HepG2 (cell line): ENCODE results near the gene TUBB4B. TPM values are rescaled to one million over a fixed set of nuclear protein-coding genes. Genes with fewer than 3 reads are reported as not detected.

ENCODE experiments used
- CC2D1A ChIP-seq: sonication (generic); formaldehyde crosslinking; IDR thresholded peaks from 2 replicates; pipeline ENCODE4 v1.8.1; 2023; ENCODE audit warnings: mild to moderate bottlenecking, missing genetic modification reagents
- FOXA1 ChIP-seq, 2 experiments: fragments of 450-650 bp in 1 of 2; sonication (generic) in 1 of 2; formaldehyde crosslinking in 1 of 2; IDR thresholded peaks; 2 replicates each; pipeline versions ENCODE4 v1.4.0 to v1.6.1; 2016 to 2020; ENCODE audit warnings: missing genetic modification reagents in 1 of 2
- GTF2F1 ChIP-seq: fragments of 150-350 bp; IDR thresholded peaks from 2 replicates; pipeline ENCODE4 v1.6.1; 2014; ENCODE audit warnings: low read length
- IRF2 ChIP-seq: IDR thresholded peaks from 2 replicates; pipeline ENCODE4 v1.6.1; 2018; ENCODE audit warnings: missing genetic modification reagents, missing compliant biosample characterization
- IRX3 ChIP-seq: sonication (generic); formaldehyde crosslinking; IDR thresholded peaks from 2 replicates; pipeline ENCODE4 v1.8.1; 2023; ENCODE audit warnings: mild to moderate bottlenecking, low read depth, missing genetic modification reagents, borderline replicate concordance
- MYC ChIP-seq: sonication (generic); formaldehyde crosslinking; IDR thresholded peaks from 2 replicates; pipeline ENCODE4 v1.9.0; 2021; ENCODE audit warnings: missing genetic modification reagents, borderline replicate concordance
- NFKB2 ChIP-seq: sonication (generic); formaldehyde crosslinking; IDR thresholded peaks from 2 replicates; pipeline ENCODE4 v1.4.0; 2020; ENCODE audit warnings: missing genetic modification reagents, borderline replicate concordance
- NONO ChIP-seq, 2 experiments: fragments of 450-650 bp in 1 of 2; sonication (generic) in 1 of 2; formaldehyde crosslinking in 1 of 2; IDR thresholded peaks in 1 of 2; conservative IDR thresholded peaks in 1 of 2; 2 replicates each; pipeline versions ENCODE4 v1.6.1 to v1.8.0; 2017 to 2022; ENCODE audit warnings: mild to moderate bottlenecking in 1 of 2, missing genetic modification reagents in 1 of 2, moderate library complexity in 1 of 2
- PAF1 ChIP-seq: IDR thresholded peaks from 2 replicates; pipeline ENCODE4 v1.6.1; 2016; ENCODE audit warnings: missing genetic modification reagents, missing compliant biosample characterization
- PHF21A ChIP-seq: sonication (generic); formaldehyde crosslinking; IDR thresholded peaks from 2 replicates; pipeline ENCODE4 v1.5.0; 2020; ENCODE audit warnings: mild to moderate bottlenecking, missing genetic modification reagents
- POLR2G ChIP-seq: fragments of 200-400 bp; formaldehyde crosslinking; IDR thresholded peaks from 2 replicates; pipeline ENCODE4 v1.6.1; 2018; ENCODE audit warnings: mild to moderate bottlenecking, low read depth, low read length, moderate library complexity
- RBM22 ChIP-seq: fragments of 200-400 bp; formaldehyde crosslinking; optimal IDR thresholded peaks from 2 replicates; pipeline ENCODE3; 2017; ENCODE audit warnings: mild to moderate bottlenecking, low read length, moderate library complexity
- SAFB2 ChIP-seq: sonication (generic); formaldehyde crosslinking; IDR thresholded peaks from 2 replicates; pipeline ENCODE4 v1.5.1; 2020; ENCODE audit warnings: missing genetic modification reagents, low read depth, mild to moderate bottlenecking, borderline replicate concordance
- SKI ChIP-seq: fragments of 450-650 bp; IDR thresholded peaks from one replicate; pipeline ENCODE4 v1.6.1; 2018; ENCODE audit warnings: mild to moderate bottlenecking; ENCODE audit not compliant: partially characterized antibody
- SOX13 ChIP-seq, 3 experiments: fragments of 450-650 bp in 1 of 3; sonication (generic) in 1 of 3; formaldehyde crosslinking in 1 of 3; IDR thresholded peaks in 2 of 3; conservative IDR thresholded peaks in 1 of 3; 2 replicates each; pipeline versions ENCODE4 v1.5.0 to v1.6.1; 2016 to 2020; ENCODE audit warnings: antibody characterized with exemption in 1 of 3, mild to moderate bottlenecking in 1 of 3, missing compliant biosample characterization in 1 of 3, missing genetic modification reagents in 1 of 3, moderate library complexity in 1 of 3
- SSRP1 ChIP-seq: IDR thresholded peaks from 2 replicates; pipeline ENCODE4 v1.6.1; 2016; ENCODE audit warnings: control low read depth
- UBTF ChIP-seq: sonication (generic); formaldehyde crosslinking; IDR thresholded peaks from 2 replicates; pipeline ENCODE4 v1.4.0; 2020; ENCODE audit warnings: mild to moderate bottlenecking, missing genetic modification reagents
- ZNF235 ChIP-seq: sonication (generic); formaldehyde crosslinking; IDR thresholded peaks from 2 replicates; pipeline ENCODE4 v1.8.1; 2023; ENCODE audit warnings: mild to moderate bottlenecking, missing genetic modification reagents, borderline replicate concordance
- ZNF343 ChIP-seq: sonication (generic); formaldehyde crosslinking; IDR thresholded peaks from 2 replicates; pipeline ENCODE4 v1.4.0; 2020; ENCODE audit warnings: mild to moderate bottlenecking, missing genetic modification reagents
- ZNF350 ChIP-seq: sonication (generic); formaldehyde crosslinking; IDR thresholded peaks from 2 replicates; pipeline ENCODE4 v1.4.0; 2020; ENCODE audit warnings: mild to moderate bottlenecking, low read depth, missing genetic modification reagents, borderline replicate concordance
- ZNF570 ChIP-seq: sonication (generic); formaldehyde crosslinking; IDR thresholded peaks from 2 replicates; pipeline ENCODE4 v1.4.0; 2020; ENCODE audit warnings: mild to moderate bottlenecking, missing genetic modification reagents, borderline replicate concordance
- ZNF672 ChIP-seq: sonication (generic); formaldehyde crosslinking; IDR thresholded peaks from 2 replicates; pipeline ENCODE4 v1.8.1; 2022; ENCODE audit warnings: missing genetic modification reagents
- ZNF770 ChIP-seq: sonication (generic); formaldehyde crosslinking; IDR thresholded peaks from 2 replicates; pipeline ENCODE4 v1.5.0; 2020; ENCODE audit warnings: mild to moderate bottlenecking, missing genetic modification reagents
- ZNF776 ChIP-seq: sonication (generic); formaldehyde crosslinking; IDR thresholded peaks from 2 replicates; pipeline ENCODE4 v1.4.0; 2020; ENCODE audit warnings: mild to moderate bottlenecking, missing genetic modification reagents
- polyA plus RNA-seq, 8 experiments: library from polyadenylated mRNA; depleted of rRNA in 3 of 8; stranded (reverse) in 7 of 8; unstranded in 1 of 8; fragments of >200 nt; fragmentation: Illumina TruSeq in 4 of 8; extraction: Trizol in 4 of 8; gene quantifications; 2 replicates each; pipeline versions ENCODE4 v1.2.1 to v1.2.3, GENCODE V29; 2011 to 2016; ENCODE audit warnings: low read depth in 4 of 8, missing spikeins in 1 of 8, mixed read lengths in 1 of 8; ENCODE audit not compliant: insufficient read depth in 1 of 8
- total RNA-seq, 5 experiments: library from RNA; depleted of rRNA; stranded (reverse); fragments of >200 nt; fragmentation: Illumina TruSeq; extraction: Trizol; gene quantifications; 2 replicates each; pipeline ENCODE4 v1.2.3, GENCODE V29; 2016; ENCODE audit warnings: low read depth in 1 of 5

TUBB4B gene
- total and polyA plus RNA-seq, 2 of the 13 experiments (the other 11 are each of a cell fraction or from before 2014, with no cell fraction given), result 182 to 412 TPM

GRCh38 chr9:137243626-137244485, 2.8 kb downstream of the TUBB4B start (continued):
- TF ChIP-seq UBTF (CRISPR knock-in tag), result peak; percentile 34; the same call in 1 of the 2 replicates
- no peak for TF ChIP-seq CC2D1A (CRISPR knock-in tag)
- TF ChIP-seq ZNF672 (CRISPR knock-in tag), result 0 out of 2 replicates have a peak, but pooled peaks have one; percentile 15
- 0 out of 2 replicates have a peak, but pooled peaks have one; percentile 52 for TF ChIP-seq IRX3
- TF ChIP-seq ZNF570, result no peak
- 0 out of 2 replicates have a peak, but pooled peaks have one; percentile 25 for TF ChIP-seq NFKB2 (CRISPR knock-in tag)
- 0 out of 2 replicates have a peak, but pooled peaks have one; percentile 13 for TF ChIP-seq IRF2 (CRISPR knock-in tag)
- no peak for TF ChIP-seq NONO (IDR thresholded peaks at IDR 0.05)
- peak; percentile 64 for TF ChIP-seq NONO (CRISPR knock-in tag; conservative IDR thresholded peaks at IDR 0.05)
- TF ChIP-seq RBM22, result peak; percentile 95
- TF ChIP-seq POLR2G, result peak; percentile 90
- no peak for TF ChIP-seq ZNF343 (CRISPR knock-in tag)
- TF ChIP-seq FOXA1 (IDR thresholded peaks at IDR 0.05), result no peak
- TF ChIP-seq FOXA1 (CRISPR knock-in tag; IDR thresholded peaks at IDR 0.05), result no peak
- TF ChIP-seq GTF2F1, result 0 out of 2 replicates have a peak, but pooled peaks have one; percentile 21
- TF ChIP-seq ZNF350 (CRISPR knock-in tag), result peak; percentile 63; the same call in 1 of the 2 replicates
- peak; percentile 66; the same call in 1 of the 2 replicates for TF ChIP-seq SAFB2 (CRISPR knock-in tag)
- no peak for TF ChIP-seq PHF21A (CRISPR knock-in tag)
- peak; percentile 88; the same call in 1 of the 2 replicates for TF ChIP-seq PAF1 (CRISPR knock-in tag)
- TF ChIP-seq SOX13 (IDR thresholded peaks at IDR 0.05), result 0 out of 2 replicates have a peak, but pooled peaks have one; percentile 49
- TF ChIP-seq SOX13 (CRISPR knock-in tag; conservative IDR thresholded peaks at IDR 0.05 in 1 of 2, IDR thresholded peaks at IDR 0.05 in 1 of 2), result no peak
- TF ChIP-seq SKI, result no peak
- TF ChIP-seq SSRP1 (CRISPR knock-in tag), result no peak; the same call in 1 of the 2 replicates
- 0 out of 2 replicates have a peak, but pooled peaks have one; percentile 38 for TF ChIP-seq ZNF235 (CRISPR knock-in tag)
- peak; percentile 46; the same call in 1 of the 2 replicates for TF ChIP-seq MYC
- no peak for TF ChIP-seq ZNF770 (CRISPR knock-in tag)
- peak; percentile 48; the same call in 1 of the 2 replicates for TF ChIP-seq ZNF776
